Stimulated activated CD8-positive, alpha-beta memory T cell treated with anti-CD3 and anti-CD28 coated beads, Interleukin-15, amount 100 ng/mL, for 24 hours (primary cell): ENCODE results near the gene STK39.

ENCODE experiments used
- DNase-seq: peaks from one replicate; pipeline ENCODE4 v3.0.0-alpha.2; 2020; ENCODE audit warnings: low read depth

The STK39 gene

DNA sequence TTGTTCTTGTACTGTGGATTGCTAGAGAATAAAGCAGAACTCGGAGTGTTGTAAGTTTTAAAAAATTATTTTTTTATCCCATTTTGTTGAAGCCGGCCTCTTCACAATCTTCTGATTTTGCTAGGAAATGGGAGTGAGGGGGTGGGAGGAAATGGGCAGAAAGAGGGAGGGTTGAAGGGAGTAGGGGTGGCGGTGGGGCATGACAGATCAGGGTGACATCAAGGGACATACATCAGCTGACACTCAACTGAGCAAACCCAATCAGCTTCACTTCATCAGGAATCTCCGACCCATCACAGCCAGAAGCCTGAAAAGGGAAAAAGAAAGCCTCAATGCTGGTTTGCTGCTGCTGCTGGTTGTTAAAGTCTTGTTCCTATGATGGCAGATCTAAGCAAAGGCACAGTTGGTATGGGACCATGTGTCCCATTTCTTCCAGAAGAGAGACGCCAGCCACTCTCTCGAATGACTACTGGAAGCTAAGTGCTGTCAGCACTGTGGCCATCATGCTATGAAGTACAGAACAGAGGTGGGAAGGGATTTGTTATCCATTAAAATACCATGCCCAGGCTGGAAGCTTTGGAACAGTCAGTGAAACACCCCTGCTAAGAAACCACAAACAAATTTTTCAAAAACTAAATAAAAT, 292.0 kb downstream of the STK39 start:
- no peak for DNase-seq

GRCh38 chr2:167954495-167954894, 292.9 kb downstream of the STK39 start:
- DNase-seq: no peak

DNA sequence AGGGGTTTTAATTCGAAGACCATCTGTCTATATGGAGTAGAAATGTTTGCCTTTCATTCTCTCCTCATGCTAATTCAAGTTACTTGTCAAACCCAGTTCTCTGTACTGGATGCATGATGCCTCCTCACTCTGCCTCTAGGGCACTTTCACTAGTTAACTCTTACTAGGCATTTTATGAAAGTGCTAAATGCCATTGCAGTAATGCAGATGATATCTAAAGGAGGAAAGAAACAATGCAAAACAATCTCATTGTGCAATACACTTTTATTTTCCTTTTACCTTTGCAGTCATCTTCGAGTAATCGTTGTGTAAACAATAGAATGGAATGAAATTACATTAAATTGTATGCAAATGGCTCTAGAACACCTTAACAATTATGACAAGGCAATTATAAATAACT, 293.6 kb downstream of the STK39 start:
- DNase-seq: no peak

DNA sequence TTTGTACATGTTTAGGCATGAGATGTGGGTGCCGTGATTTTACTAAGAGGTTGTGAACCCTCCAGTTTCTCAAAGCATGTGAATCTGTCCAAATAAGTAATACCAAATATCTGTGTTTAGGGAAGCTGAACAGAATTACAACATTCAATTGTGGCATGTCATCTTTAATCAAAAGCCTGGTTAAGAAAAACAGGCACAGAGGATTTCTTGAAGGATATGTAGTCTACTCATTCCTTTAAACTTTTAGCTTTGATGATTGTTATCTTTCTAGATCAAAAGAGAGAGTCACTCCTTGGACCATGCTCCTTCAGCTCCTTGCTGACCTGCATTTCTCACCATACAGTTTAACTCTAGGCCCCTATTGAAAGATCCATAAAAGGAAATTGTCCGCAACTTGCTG, 296.8 kb downstream of the STK39 start:
- DNase-seq: no peak

DNA sequence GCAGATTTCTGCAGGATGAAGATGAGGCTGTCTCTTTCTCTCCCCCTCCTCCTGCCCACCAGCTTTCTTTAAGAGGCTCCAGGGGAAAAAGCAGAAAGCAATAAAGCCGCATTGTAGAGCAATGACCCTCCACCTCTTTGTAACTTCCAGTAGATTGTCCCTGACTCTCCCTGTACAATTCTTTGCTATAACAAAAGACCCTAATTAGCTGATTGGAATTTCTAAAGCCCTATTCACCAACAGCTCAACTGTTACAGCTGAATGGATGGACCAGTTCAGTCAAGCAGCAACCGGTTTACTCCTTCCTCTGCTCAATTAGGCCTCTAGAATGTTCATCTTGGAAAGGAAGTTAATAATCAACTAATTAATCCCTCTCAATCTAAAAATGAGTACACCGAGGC, 301.0 kb downstream of the STK39 start:
- DNase-seq: no peak

GRCh38 chr2:167945660-167946368, 301.6 kb downstream of the STK39 start:
- no peak for DNase-seq

GRCh38 chr2:167944825-167945659, 302.4 kb downstream of the STK39 start:
- DNase-seq: no peak

DNA sequence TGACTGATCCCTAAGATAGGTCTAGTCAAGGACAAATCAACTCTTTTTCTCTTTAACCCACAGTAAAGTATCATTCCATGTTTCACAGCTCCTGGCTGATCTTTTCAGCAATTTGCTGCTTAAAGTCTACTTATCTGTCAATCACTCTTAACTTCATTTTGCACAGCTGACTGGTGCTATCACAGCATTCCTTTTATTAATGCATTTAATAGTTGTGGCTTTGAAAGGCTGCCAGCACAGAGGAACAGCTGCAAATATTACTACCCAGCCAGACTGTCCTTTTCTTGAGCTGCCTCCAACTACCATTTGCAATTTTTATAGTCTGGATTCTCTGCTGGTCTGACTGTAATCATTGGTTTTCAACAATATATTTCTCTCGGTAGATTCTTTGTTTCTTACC, 303.5 kb downstream of the STK39 start:
- DNase-seq: no peak

- no peak for DNase-seq
Observed at GRCh38 chr2:167943368-167943767, 304.0 kb downstream of the STK39 start.

DNA sequence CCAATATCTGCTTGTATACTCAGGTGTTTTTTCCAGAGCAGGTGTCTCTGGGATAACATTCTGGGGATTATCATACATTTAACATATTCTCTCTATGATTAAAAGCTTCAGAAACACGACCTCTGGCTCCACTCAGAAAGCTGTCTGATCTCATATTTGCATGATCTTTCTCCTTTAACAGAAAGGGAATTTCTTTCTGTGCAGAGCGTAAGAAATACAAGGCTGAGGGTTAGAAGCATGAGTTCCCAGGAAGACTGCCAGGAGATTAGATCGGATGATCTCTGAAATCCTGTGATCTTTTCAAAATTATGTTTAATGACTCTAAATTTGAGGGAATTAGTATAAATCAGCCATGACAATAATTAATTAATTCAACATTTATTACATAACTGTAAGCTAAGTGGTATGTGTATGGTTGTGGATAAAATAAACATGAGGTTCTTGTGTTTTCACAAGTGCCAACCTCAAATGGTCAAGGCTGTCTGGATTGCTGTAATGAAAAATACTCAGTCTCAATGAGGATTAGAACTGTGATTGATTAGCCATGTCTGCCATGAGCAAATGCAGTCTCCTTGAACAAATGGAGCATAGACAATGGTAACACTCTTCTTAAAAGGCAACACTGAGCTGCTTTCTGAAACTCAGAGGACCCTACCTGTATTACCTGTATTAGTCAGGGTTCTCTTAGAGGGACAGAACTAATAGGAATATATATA, 304.9 kb downstream of the STK39 start:
- DNase-seq: no peak

DNA sequence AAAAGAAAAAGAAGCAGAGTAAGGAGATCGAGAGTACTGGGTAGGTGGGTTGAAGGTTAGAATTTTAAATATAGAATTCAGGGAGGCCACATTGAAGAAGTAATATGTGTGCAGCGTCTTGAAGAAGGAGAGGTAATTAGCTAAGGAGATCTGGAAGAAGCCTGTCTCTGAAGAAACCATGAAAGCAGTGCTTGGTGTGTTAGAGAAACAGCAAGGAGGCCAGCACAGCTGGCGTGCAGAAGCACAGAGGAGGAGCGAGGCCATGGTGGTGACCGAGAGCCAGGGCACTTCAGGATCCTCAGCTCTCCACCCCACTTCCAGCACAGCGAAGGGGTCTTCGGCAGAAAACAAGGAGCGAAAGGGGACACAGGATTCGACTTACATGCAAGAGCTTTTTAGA, 305.8 kb downstream of the STK39 start:
- DNase-seq: no peak

DNA sequence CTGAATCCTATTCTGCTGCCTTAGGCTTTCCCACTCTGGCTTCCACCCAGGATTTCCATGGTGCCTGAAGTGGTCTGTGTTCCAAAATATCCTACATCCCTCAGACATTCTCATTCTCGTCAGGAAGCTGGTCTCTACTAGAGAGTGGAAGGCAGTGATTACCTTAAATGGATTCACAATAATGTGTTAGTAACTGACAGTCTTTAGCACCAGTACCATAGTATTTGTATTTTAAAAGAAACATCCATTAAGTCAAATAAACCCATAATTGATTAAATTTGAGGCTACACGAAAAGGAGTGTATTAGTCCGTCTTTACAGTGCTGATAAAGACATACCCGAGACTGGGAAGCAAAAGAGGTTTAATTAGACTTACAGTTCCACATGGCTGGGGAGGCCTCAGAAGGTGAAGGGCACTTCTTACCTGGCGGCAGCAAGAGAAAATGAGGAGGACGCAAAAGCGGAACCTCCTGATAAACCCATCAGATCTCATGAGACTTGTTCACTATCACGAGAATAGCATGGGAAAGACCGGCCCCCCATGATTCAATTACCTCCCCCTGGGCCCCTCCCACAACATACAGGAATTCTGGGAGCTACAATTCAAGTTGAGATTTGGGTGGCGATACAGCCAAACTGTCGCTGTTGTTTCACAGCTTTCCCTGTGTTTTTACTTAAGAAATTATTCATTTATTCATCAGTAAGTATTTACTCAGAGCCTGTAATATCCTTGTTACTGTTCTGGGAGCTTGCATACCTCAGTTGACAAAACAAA, 306.5 kb downstream of the STK39 start:
- DNase-seq: no peak

GRCh38 chr2:167940346-167940725, 307.1 kb downstream of the STK39 start:
- no peak for DNase-seq

DNA sequence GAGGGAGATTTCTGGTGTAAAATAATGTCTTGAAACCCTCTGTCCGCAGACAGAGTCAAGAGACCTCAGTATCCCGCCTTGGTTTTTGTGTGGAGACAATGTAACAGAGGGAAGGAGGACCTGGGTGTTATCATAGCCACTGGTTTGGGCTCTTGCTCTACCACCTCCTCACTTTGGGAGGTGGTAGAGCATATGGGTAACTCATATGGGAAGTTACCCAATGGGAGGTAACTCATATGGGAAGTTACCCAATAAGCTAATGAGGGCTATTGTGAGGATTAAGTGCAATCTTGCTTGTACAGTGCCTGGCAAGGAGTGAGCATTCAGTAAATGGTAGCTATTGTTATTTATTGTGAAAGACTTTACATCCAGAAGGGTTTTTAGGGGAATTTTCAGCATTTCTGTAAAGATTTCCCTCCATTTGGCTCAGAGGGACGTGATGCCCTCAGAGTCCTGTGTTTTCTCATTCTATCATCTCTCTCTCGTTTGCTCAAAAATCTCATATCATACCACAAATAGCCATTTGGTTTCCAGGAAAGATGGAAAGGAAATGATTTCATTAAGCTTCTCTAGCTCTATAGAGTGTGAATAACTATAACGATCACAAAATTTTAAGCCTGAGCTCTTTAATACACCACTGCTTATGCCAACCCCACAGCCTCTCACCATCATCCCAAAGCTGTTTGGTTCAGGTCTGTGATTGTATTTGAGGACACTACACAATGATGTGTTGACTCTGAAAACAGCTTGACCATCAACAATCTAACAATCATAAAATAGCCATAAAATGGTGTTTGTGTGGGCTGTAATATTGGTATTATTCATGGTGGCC, 307.7 kb downstream of the STK39 start:
- DNase-seq: no peak

- DNase-seq: no peak
Observed at GRCh38 chr2:167937403-167937802, 310.0 kb downstream of the STK39 start.

DNA sequence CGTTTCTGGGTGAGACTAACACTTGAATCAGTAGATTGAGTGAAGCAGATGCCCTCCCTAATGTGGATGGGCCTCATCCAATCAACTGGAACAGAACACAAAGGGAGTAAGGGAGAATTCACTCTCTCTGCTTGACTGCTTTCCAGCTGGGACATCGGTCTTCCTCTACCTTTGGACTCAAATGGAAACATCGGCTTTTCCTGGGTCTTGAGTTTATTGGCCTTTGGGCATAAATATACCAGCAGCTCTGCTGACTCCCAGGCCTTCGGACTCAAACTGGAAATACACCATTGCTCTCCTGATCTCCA, 311.6 kb downstream of the STK39 start:
- DNase-seq: no peak

DNA sequence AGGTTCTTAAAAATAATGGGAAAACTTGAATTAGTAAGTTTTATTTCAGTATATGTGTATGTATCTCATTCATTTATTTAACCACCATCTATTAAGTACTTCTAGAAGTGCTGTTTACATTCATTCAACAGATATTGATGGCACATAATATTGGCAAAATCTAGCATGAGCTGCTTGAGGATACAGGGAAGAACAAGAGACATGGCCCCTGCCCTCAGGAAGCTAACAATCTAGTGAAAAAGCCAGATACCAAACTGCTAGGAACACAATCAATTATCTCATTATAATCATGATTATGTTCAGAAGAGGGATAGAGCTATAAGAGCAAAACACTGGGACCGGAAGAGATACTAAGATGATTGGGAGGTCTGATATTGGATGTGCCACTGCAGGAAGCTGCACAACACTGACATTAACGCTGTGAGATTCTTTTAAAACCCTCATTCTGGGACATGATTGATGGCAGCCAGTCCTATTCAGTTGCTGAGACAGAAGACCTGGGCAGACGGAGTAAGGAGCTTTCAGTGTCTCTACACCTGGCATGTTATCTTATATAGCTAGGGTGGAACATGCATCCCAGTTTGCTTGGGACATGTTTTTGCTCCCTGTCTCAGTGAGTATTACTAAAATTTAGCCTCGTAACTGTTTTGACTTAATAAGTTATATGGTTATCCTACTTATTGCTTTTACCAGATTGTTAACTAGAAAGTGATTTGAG, 314.1 kb downstream of the STK39 start:
- no peak for DNase-seq

- DNase-seq: no peak
Observed at GRCh38 chr2:167932123-167932693, 315.2 kb downstream of the STK39 start.

DNA sequence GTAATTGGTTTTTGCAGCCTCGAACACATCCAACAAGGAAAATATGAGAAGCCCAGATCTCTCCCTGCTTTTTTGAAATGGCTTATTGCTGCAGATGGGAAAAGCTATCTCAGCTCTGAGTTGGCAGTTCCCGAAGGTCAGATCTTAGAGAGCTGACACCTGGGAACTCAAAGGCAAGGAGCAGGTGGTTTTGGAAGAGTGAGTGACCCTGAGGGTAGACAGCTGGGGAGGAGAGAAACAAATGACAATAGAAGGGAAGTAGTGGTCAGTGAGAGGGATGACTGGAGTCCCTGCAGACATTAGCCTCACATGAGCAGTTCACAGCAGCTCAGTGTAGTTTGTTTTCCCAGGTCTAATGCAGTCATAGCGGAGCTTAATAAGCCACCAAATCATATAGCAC, 317.9 kb downstream of the STK39 start:
- DNase-seq: no peak

DNA sequence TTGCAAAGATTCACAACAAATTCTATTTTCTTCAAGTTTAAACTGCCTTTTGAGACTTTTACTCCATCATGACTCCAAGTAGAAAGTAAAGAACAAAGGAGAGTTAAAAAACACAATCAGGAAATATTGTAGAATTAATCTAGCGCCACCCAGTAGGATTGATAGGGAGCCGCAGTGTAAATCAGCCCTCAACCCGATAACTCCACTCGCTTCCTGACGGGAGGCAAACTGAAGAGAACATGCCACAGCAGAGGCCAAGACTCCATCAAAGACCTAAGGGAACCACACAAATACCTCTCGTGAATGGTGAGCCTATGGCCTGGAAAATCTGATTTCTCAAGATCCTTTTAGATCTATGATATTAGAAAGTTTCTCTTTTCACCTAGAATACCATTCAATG, 319.0 kb downstream of the STK39 start:
- no peak for DNase-seq
